SJCRH30 (cell line): Measurements from ENCODE around the gene MYH11. TPM values are rescaled to one million over a fixed set of nuclear protein-coding genes. Genes with fewer than 3 reads are reported as not detected.
A peak's percentile ranks its signal among the peaks of the same experiment; 100 is the strongest.
"Not testable (repeated sequence)": the region's sequence is repeated elsewhere in the genome, so short reads cannot be mapped to it uniquely, and the experiment has no call there.

ENCODE experiments used
- DNase-seq, 2 experiments: peaks; one replicate each; pipeline ENCODE4 v3.0.0-alpha.2; 2015 to 2020
- H3K27ac ChIP-seq: fragments of 250-450 bp; sonication (Bioruptor Pico); 2 replicates; pipeline ENCODE4 v1.5.1; 2020; ENCODE audit warnings: mild to moderate bottlenecking, moderate library complexity
- H3K27me3 ChIP-seq: fragments of 250-450 bp; sonication (Bioruptor Pico); 2 replicates; pipeline ENCODE4 v1.5.1; 2020; ENCODE audit warnings: mild to moderate bottlenecking, moderate library complexity
- H3K36me3 ChIP-seq: fragments of 250-450 bp; sonication (Bioruptor Pico); 2 replicates; pipeline ENCODE4 v1.5.1; 2020; ENCODE audit warnings: mild to moderate bottlenecking, moderate library complexity
- H3K4me1 ChIP-seq: fragments of 250-450 bp; sonication (Bioruptor Pico); 2 replicates; pipeline ENCODE4 v1.5.1; 2020; ENCODE audit warnings: mild to moderate bottlenecking, moderate library complexity
- H3K4me3 ChIP-seq: fragments of 250-450 bp; sonication (Bioruptor Pico); 2 replicates; pipeline ENCODE4 v1.5.1; 2020; ENCODE audit warnings: mild to moderate bottlenecking, moderate library complexity
- H3K9me3 ChIP-seq: fragments of 250-450 bp; sonication (Bioruptor Pico); replicated peaks from 2 replicates; pipeline ENCODE4 v1.5.1; 2020; ENCODE audit warnings: mild to moderate bottlenecking, moderate library complexity
- total RNA-seq: library from RNA; depleted of rRNA; stranded (reverse); fragments of >200 nt; shearing (Covaris generic); gene quantifications from 2 replicates; pipeline ENCODE4 v1.2.3, GENCODE V29; 2014

The MYH11 gene
- total RNA-seq, 1 experiment from 2014 or later: 0.08 TPM

DNA sequence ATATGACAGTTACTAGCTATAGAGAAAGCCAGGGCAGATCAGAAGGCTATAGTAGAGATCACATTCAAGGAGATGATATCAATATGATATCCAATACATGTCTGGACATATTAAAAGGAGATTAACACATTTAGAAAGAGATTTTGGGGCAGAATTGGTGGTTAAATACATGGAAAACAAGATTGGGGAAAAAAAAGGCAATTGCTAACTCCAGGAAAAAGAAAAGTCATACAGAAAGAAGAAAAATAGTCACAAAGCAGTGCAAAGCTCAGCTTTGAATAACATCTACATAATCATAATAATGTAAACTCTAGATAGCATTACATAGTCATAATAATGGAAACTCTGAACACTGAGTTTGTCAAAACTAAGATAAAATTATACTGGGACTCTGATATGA is 40.6 kb downstream of the MYH11 start:
- DNase-seq: no peak
- peaks cover 7% of the 10 kb centered on the region for H3K4me1 ChIP-seq
- no peaks in the 10 kb centered on the region for H3K36me3 ChIP-seq
- H3K9me3 ChIP-seq: peaks cover 11% of the 10 kb centered on the region
- H3K4me3 ChIP-seq: no peak overlapping the region
- no peaks in the 10 kb centered on the region for H3K27me3 ChIP-seq
- H3K27ac ChIP-seq: no peak overlapping the region

- H3K27me3 ChIP-seq, DNase-seq: not testable (repeated sequence)
Measured at GRCh38 chr16:15812401-15812750, 44.5 kb downstream of the MYH11 start.

DNA sequence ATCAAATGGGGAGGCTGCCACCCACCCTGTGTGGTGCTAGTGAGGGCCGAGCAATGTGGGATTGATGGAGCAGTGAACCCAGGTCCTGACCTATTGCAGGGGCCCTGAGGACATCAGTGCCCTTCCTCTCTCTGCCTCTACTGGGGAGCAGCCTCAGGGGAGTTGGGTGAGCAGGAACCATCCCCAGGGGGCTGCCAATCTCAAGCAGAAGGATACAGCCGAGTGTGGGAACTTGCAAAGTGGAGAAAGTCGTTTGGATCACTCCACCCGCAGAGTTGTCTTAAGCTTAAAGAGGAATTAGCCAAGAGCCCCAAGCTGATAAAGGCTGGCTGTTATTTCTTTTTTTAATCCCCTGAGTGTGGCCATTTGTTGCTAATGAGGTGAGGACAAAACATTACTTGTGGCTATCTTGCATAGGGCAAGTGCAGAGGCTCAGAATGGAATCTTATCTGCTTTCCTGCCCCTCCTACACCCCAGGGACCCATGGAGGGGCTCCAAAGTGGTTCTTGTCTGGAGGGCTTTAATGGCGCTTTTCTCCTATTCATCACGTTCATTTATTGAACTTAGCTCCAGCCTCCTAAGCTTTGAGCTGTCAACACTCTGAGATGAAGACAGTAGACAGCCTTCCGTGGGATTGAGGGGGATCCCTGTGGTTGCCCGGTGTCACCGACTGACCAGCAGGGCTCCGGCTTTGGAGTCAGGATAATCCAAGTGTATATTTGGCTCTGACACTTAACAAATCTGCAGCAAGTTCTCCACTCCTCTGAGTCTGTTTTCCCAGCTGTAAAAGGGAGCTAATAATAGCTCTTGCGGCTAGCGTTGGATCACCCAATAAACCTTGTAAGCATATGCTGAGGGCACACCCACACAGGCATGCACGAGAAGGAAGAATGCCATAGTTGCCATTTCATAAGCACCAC is 45.1 kb downstream of the MYH11 start:
- peak; percentile 79 to 80 for DNase-seq
- Histone ChIP-seq H3K4me3 (no peak overlapping the region), H3K27ac (no peak overlapping the region)

More at GRCh38 chr16:15812401-15812750, 44.5 kb downstream of the MYH11 start:
- H3K4me3 ChIP-seq, H3K27ac ChIP-seq, H3K36me3 ChIP-seq: not testable (repeated sequence)
- peaks cover 13% of the 10 kb centered on the region for H3K4me1 ChIP-seq
- peaks cover 11% of the 10 kb centered on the region for H3K9me3 ChIP-seq

DNA sequence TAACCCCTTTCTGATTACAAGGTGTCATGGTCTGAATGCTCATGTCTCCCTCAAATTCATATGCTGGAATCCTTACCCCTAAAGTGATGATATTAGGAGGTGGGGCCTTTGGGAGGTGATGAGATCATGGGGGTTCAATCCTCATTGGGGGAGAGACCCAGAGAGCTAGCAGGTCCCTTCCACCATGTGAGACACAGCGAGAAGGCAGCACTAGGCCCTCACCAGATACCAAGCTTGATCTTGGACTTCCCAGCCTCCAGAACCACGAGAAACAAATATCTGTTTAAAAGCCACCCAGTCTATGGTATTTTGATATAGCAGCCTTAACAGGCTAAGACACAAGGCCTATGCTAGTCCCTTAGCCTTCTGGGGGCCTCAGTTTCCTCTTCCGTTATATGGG is 45.9 kb downstream of the MYH11 start:
- H3K4me3 ChIP-seq: no peak overlapping the region
- H3K27ac ChIP-seq: no peak overlapping the region
- no peak for DNase-seq

More for the DNA sequence above, 45.1 kb downstream of the MYH11 start:
- peaks cover 13% of the 10 kb centered on the region for H3K4me1 ChIP-seq
- H3K36me3 ChIP-seq: no peaks in the 10 kb centered on the region
- H3K9me3 ChIP-seq: peaks cover 11% of the 10 kb centered on the region
- H3K27me3 ChIP-seq: peaks cover 3% of the 10 kb centered on the region; the same call in 1 of the 2 replicates

DNA sequence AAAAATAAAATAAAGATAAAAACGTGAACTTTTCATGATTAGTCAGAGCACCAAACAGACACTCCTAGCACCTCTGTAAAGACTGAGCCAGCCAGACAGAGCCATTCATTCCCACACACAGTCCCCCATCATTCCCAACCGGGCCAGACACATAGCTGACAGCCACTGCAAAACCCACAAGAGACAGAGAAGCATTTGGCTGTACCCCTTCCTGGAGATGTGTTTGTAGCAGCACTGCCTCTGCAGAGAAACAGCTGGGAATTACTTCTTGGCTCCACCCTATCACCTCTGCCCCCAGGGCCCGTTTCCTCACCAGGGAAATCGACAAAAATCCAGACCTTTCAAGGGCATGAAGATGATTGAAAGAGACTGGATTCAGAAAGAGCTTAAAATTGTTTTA is 46.4 kb downstream of the MYH11 start:
- no peak overlapping the region for H3K4me3 ChIP-seq
- peaks cover 13% of the 10 kb centered on the region for H3K4me1 ChIP-seq
- H3K36me3 ChIP-seq: no peaks in the 10 kb centered on the region
- peaks cover 3% of the 10 kb centered on the region; the same call in 1 of the 2 replicates for H3K27me3 ChIP-seq
- H3K9me3 ChIP-seq: no peaks in the 10 kb centered on the region
- peak; percentile 14 to 25 for DNase-seq
- no peak overlapping the region for H3K27ac ChIP-seq

More for the DNA sequence above, 45.9 kb downstream of the MYH11 start:
- Histone ChIP-seq H3K27me3 (peaks cover 3% of the 10 kb centered on the region; the same call in 1 of the 2 replicates), H3K4me1 (peaks cover 13% of the 10 kb centered on the region), H3K36me3 (no peaks in the 10 kb centered on the region), H3K9me3 (peaks cover 5% of the 10 kb centered on the region)

DNA sequence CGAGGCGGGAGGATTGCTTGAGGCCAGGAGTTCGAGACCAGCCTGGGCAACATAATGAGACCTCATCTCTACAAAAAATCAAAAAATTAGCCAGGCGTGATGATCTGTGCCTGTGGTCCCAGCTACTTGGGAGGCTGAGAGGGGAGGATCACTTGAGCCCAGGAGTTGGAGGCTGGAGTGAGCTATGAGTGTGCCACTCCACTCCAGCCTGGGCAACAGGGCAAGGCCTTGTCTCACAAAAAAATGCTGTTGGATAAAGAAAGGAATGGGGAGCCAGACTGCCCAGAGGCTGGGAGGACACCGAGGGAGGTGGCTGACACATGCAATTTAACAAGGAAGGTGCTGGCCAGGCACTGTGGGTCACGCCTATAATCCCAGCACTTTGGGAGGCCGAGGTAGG is 47.5 kb downstream of the MYH11 start:
- not testable (repeated sequence) for DNase-seq, H3K36me3 ChIP-seq, H3K27me3 ChIP-seq, H3K9me3 ChIP-seq, H3K4me3 ChIP-seq, H3K27ac ChIP-seq
- H3K4me1 ChIP-seq: peaks cover 13% of the 10 kb centered on the region

GRCh38 chr16:15808071-15808470 is 48.8 kb downstream of the MYH11 start:
- Histone ChIP-seq H3K36me3 (no peaks in the 10 kb centered on the region), H3K9me3 (no peaks in the 10 kb centered on the region), H3K4me3 (no peak overlapping the region), H3K27ac (no peak overlapping the region), H3K4me1 (peaks cover 13% of the 10 kb centered on the region), H3K27me3 (peaks cover 3% of the 10 kb centered on the region; the same call in 1 of the 2 replicates)
- DNase-seq: no peak

- no peak overlapping the region for H3K27ac ChIP-seq
- H3K4me3 ChIP-seq: no peak overlapping the region
- DNase-seq: no peak
Measured at GRCh38 chr16:15807603-15808009, 49.2 kb downstream of the MYH11 start.

DNA sequence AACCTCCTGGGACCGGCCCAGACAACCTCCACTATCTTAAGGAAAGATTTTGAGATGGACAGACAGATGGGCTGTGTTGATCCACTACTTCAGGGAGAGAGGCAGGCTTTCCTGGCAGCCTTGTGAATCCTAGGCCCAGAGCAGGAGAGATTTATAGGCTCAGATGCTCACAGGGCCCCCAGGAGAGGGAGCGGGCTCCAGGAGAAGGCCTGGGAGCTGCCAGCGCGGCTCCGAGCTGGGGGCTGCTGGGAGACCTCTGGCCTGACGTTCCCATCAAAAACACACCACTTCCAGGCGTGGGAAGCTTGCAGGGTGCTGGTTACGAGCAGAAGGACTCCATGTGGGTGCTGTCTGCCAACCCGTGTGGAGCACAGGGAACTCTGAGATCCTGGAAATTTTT is 53.2 kb downstream of the MYH11 start:
- H3K27me3 ChIP-seq: peaks cover 3% of the 10 kb centered on the region; the same call in 1 of the 2 replicates
- no peaks in the 10 kb centered on the region for H3K4me1 ChIP-seq
- no peaks in the 10 kb centered on the region for H3K9me3 ChIP-seq
- no peak overlapping the region for H3K27ac ChIP-seq
- no peak for DNase-seq
- no peaks in the 10 kb centered on the region for H3K36me3 ChIP-seq
- no peak overlapping the region for H3K4me3 ChIP-seq

More at GRCh38 chr16:15807603-15808009, 49.2 kb downstream of the MYH11 start:
- Histone ChIP-seq H3K27me3 (peaks cover 3% of the 10 kb centered on the region; the same call in 1 of the 2 replicates), H3K36me3 (no peaks in the 10 kb centered on the region), H3K4me1 (peaks cover 13% of the 10 kb centered on the region), H3K9me3 (no peaks in the 10 kb centered on the region)

GRCh38 chr16:15799851-15800495 is 56.9 kb downstream of the MYH11 start:
- no peak overlapping the region for H3K4me3 ChIP-seq
- H3K27me3 ChIP-seq: no peaks in the 10 kb centered on the region
- H3K36me3 ChIP-seq: no peaks in the 10 kb centered on the region
- H3K4me1 ChIP-seq: no peaks in the 10 kb centered on the region
- no peak for DNase-seq
- H3K27ac ChIP-seq: no peak overlapping the region
- peaks cover 6% of the 10 kb centered on the region; the same call in 1 of the 2 replicates for H3K9me3 ChIP-seq

DNA sequence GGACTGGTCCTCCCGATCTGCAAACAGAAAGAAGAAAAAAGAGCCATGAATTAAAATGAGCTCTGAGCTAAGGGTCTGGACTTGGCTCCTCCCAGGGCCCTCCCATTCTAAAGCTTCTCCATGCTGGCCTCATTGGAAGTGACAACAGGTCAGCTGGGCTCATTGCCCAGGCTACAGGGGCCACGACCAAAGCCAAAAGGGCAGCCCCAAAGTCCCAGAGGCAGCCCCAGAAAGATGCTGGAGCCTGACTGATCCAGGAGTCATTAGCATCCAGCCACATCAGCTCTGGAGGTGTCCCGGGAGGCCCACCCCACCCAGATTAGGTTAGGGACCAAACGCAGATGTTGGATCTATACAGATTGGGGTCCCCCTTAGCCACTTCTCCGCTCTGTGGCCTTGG is 58.2 kb downstream of the MYH11 start:
- H3K27me3 ChIP-seq: no peaks in the 10 kb centered on the region
- DNase-seq: no peak
- H3K4me1 ChIP-seq: no peaks in the 10 kb centered on the region
- peaks cover 6% of the 10 kb centered on the region; the same call in 1 of the 2 replicates for H3K9me3 ChIP-seq
- H3K27ac ChIP-seq: no peak overlapping the region
- no peaks in the 10 kb centered on the region for H3K36me3 ChIP-seq
- no peak overlapping the region for H3K4me3 ChIP-seq

DNA sequence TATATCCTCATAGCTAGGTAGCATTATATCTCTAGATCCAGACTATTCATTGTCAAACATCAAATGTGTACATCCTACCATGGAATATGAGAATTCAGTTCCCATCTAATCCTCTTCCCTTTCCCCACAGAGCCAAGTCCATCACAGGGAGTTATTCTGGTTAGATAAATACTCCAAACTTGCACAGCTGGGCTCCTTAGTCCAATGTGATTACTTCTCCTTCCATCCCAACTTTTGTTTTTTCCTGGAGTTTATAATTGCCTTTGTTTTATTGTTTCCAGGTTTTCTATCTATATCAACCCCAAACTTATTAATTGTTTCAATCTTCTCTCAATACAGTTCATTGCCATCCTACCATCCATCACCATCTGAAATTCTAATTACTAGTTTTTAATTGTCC is 59.9 kb downstream of the MYH11 start:
- no peaks in the 10 kb centered on the region for H3K4me1 ChIP-seq

GRCh38 chr16:15795615-15796014 is 61.2 kb downstream of the MYH11 start:
- Histone ChIP-seq H3K4me3 (no peak overlapping the region), H3K27ac (no peak overlapping the region), H3K36me3 (no peaks in the 10 kb centered on the region), H3K27me3 (no peaks in the 10 kb centered on the region), H3K9me3 (peaks cover 6% of the 10 kb centered on the region; the same call in 1 of the 2 replicates), H3K4me1 (no peaks in the 10 kb centered on the region)
- no peak for DNase-seq

More for the DNA sequence above, 59.9 kb downstream of the MYH11 start:
- H3K9me3 ChIP-seq: peaks cover 6% of the 10 kb centered on the region; the same call in 1 of the 2 replicates
- no peak overlapping the region for H3K27ac ChIP-seq
- no peaks in the 10 kb centered on the region for H3K36me3 ChIP-seq
- H3K27me3 ChIP-seq: no peaks in the 10 kb centered on the region
- DNase-seq: no peak
- no peak overlapping the region for H3K4me3 ChIP-seq

DNA sequence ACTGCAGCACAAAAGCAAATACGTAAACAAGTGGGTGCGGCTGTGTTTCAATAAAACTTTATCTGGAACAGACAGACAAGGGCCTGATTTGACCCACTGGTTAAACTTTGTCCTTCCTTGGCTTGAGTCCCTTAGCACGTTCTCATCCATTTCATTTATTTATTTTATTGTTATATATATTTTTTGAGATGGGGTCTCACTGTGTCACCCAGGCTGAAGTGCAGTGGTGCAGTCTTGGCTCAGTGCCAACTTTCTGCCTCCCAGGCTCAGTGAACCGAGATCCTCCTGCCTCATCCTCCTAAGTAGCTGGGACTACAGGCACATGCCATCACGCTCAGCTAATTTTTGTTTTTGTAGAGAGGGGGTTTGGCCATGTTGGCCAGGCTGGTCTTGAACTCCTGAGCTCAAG is 64.3 kb downstream of the MYH11 start:
- H3K27me3 ChIP-seq: no peaks in the 10 kb centered on the region
- H3K4me3 ChIP-seq: no peak overlapping the region
- no peak overlapping the region for H3K27ac ChIP-seq
- peaks cover 6% of the 10 kb centered on the region; the same call in 1 of the 2 replicates for H3K9me3 ChIP-seq
- H3K4me1 ChIP-seq: no peaks in the 10 kb centered on the region
- H3K36me3 ChIP-seq: no peaks in the 10 kb centered on the region
- peak in 1 of 2 experiments; percentile 21 for DNase-seq

DNA sequence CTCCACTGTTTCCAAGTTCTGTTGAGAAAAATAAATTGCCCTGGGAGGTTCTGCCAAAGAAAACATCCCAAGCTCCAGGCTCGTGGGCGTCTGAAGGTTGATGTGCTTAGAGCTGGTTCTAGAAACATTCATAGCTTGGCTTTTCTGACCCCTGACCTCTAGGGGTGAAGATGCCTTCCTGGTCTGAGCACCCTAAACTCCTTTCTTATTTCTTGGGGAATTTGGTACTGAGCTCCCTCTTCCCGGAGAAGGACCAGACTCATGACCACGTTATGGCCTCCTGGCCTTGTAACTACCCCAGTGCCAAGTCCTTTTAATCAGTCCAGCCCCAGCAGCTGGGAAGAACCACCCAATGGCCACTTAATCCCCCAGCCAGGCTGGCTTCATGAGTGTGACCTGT is 66.4 kb downstream of the MYH11 start:
- H3K27me3 ChIP-seq: no peaks in the 10 kb centered on the region
- DNase-seq: no peak
- H3K4me3 ChIP-seq: no peak overlapping the region
- no peaks in the 10 kb centered on the region for H3K36me3 ChIP-seq
- H3K4me1 ChIP-seq: no peaks in the 10 kb centered on the region
- H3K9me3 ChIP-seq: no peaks in the 10 kb centered on the region
- no peak overlapping the region for H3K27ac ChIP-seq
